K562 (cell line): ENCODE data around the gene CPED1. TPM values are rescaled to one million over a fixed set of nuclear protein-coding genes. Genes with fewer than 3 reads are reported as not detected.

ENCODE experiments used
- CC2D1A ChIP-seq: fragments of 450-650 bp; IDR thresholded peaks from 2 replicates; pipeline ENCODE4 v1.6.1; 2017; ENCODE audit warnings: mild to moderate bottlenecking
- CCAR2 ChIP-seq: fragments of 200-400 bp; formaldehyde crosslinking; IDR thresholded peaks from 2 replicates; pipeline ENCODE4 v1.6.1; 2017; ENCODE audit warnings: mild to moderate bottlenecking, low read depth, low read length
- CHAMP1 ChIP-seq: fragments of 450-650 bp; IDR thresholded peaks from 2 replicates; pipeline ENCODE4 v1.6.1; 2016; ENCODE audit warnings: mild to moderate bottlenecking
- CREM ChIP-seq: IDR thresholded peaks from 2 replicates; pipeline ENCODE4 v1.6.1; 2014; ENCODE audit warnings: antibody characterized with exemption, low read depth
- E2F4 ChIP-seq: sonication (generic); formaldehyde crosslinking; IDR thresholded peaks from 2 replicates; pipeline ENCODE4 v1.8.0; 2022; ENCODE audit warnings: mild to moderate bottlenecking, low read depth, missing genetic modification reagents
- HDAC3 ChIP-seq: fragments of 450-650 bp; IDR thresholded peaks from 2 replicates; pipeline ENCODE4 v1.6.1; 2018; ENCODE audit warnings: borderline replicate concordance, mild to moderate bottlenecking, moderate library complexity; ENCODE audit not compliant: partially characterized antibody
- JUNB ChIP-seq: fragments of 450-650 bp; formaldehyde crosslinking; conservative IDR thresholded peaks from 2 replicates; pipeline ENCODE4 v1.4.0; 2020; ENCODE audit warnings: mild to moderate bottlenecking
- RBM17 ChIP-seq: fragments of 200-400 bp; formaldehyde crosslinking; IDR thresholded peaks from 2 replicates; pipeline ENCODE4 v1.6.1; 2017; ENCODE audit warnings: low read depth, mild to moderate bottlenecking, low read length, borderline replicate concordance
- TAF1 ChIP-seq: IDR thresholded peaks from 2 replicates; pipeline ENCODE4 v1.6.1; 2011; ENCODE audit warnings: mild to moderate bottlenecking, low read length, moderate library complexity; ENCODE audit not compliant: insufficient read depth, control insufficient read depth, severe bottlenecking; ENCODE audit errors: extremely low read depth
- polyA plus RNA-seq, 8 experiments: library from polyadenylated mRNA; depleted of rRNA in 4 of 8; stranded (reverse) in 5 of 8; unstranded in 3 of 8; fragments of >200 nt; fragmentation: Nextera tagmentation in 2 of 8; fragmentation: Illumina TruSeq in 1 of 8; extraction: Ambion mirVana in 2 of 8; extraction: Trizol in 1 of 8; gene quantifications; 2 replicates each; pipeline versions ENCODE4 v1.2.1 to v1.2.3, GENCODE V29; 2011 to 2014; ENCODE audit warnings: inconsistent platforms in 1 of 8, missing spikeins in 1 of 8
- total RNA-seq, 7 experiments: library from RNA; depleted of rRNA in 6 of 7; stranded (reverse); fragments of >200 nt in 6 of 7; fragmentation: Illumina TruSeq in 2 of 7; extraction: Trizol in 2 of 7; gene quantifications; 2 replicates each; pipeline versions ENCODE4 v1.2.1 to v1.2.3, GENCODE V29; 2011 to 2021; ENCODE audit warnings: low replicate concordance in 1 of 7
- TF ChIP-seq, protein P1 (sequence below): fragments of 200-800 bp; sonication (Bioruptor generic); IDR thresholded peaks from 2 replicates; pipeline ENCODE4 v1.6.1; 2016; ENCODE audit warnings: missing genetic modification characterization, missing compliant biosample characterization
- TF ChIP-seq, protein P2 (sequence below): fragments of 450-650 bp; formaldehyde crosslinking; IDR thresholded peaks from 2 replicates; pipeline ENCODE4 v1.4.0; 2022; ENCODE audit warnings: missing genetic modification characterization

Gene CPED1
- total and polyA plus RNA-seq, 9 of the 15 experiments (the other 6 are each of a cell fraction or from before 2014, with no cell fraction given), result 195 to 393 (median 290) TPM

DNA sequence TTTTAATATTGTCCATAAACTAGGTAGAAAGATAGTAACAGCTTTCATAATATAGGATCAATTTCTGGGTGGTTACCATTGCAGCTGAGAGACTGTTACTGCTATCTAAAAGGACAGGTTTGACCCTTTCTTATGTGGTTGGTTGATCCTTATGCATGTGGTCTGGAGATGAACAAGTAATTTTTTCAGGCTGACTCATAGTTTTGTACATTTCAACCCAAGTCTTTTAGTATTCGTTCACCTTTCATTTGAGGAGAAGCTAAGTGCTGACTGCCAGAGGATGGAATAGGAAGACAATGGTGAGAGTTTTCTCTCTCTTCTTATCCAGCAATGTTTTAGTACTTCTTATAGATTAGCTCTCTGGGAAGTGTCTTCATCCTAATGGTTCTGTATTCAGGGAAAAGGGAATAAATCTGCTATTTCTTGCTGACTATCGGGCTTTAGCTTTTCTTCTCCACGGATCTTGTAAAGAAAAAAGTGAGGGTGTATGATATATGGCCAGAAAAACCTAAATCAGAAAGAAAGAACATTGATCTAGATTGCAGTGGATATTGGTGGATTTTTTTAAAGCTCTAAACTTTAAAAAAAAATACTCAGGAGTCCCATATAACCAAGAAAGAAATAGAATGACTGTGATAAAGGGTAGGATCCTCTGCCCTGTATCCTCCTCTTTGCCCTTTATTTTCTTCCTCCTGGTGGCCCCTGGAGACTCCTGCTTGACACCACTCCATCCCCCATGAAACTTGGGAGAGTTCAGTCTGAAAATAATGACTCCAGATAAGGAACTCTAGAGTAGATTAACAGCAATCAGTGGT is 88.0 kb downstream of the CPED1 start (continued):
- TF ChIP-seq, protein P1, sequence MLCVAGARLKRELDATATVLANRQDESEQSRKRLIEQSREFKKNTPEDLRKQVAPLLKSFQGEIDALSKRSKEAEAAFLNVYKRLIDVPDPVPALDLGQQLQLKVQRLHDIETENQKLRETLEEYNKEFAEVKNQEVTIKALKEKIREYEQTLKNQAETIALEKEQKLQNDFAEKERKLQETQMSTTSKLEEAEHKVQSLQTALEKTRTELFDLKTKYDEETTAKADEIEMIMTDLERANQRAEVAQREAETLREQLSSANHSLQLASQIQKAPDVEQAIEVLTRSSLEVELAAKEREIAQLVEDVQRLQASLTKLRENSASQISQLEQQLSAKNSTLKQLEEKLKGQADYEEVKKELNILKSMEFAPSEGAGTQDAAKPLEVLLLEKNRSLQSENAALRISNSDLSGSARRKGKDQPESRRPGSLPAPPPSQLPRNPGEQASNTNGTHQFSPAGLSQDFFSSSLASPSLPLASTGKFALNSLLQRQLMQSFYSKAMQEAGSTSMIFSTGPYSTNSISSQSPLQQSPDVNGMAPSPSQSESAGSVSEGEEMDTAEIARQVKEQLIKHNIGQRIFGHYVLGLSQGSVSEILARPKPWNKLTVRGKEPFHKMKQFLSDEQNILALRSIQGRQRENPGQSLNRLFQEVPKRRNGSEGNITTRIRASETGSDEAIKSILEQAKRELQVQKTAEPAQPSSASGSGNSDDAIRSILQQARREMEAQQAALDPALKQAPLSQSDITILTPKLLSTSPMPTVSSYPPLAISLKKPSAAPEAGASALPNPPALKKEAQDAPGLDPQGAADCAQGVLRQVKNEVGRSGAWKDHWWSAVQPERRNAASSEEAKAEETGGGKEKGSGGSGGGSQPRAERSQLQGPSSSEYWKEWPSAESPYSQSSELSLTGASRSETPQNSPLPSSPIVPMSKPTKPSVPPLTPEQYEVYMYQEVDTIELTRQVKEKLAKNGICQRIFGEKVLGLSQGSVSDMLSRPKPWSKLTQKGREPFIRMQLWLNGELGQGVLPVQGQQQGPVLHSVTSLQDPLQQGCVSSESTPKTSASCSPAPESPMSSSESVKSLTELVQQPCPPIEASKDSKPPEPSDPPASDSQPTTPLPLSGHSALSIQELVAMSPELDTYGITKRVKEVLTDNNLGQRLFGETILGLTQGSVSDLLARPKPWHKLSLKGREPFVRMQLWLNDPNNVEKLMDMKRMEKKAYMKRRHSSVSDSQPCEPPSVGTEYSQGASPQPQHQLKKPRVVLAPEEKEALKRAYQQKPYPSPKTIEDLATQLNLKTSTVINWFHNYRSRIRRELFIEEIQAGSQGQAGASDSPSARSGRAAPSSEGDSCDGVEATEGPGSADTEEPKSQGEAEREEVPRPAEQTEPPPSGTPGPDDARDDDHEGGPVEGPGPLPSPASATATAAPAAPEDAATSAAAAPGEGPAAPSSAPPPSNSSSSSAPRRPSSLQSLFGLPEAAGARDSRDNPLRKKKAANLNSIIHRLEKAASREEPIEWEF, result peak; percentile 61; the same call in 1 of the 2 replicates
- no peak for TF ChIP-seq CCAR2
- TF ChIP-seq CHAMP1, result peak; percentile 84
- TF ChIP-seq E2F4 (CRISPR knock-in tag), result no peak
- TF ChIP-seq HDAC3, result peak; percentile 88
- peak; percentile 83 for TF ChIP-seq CREM
- TF ChIP-seq TAF1, result peak; percentile 73
- TF ChIP-seq RBM17, result no peak
- TF ChIP-seq, protein P2, sequence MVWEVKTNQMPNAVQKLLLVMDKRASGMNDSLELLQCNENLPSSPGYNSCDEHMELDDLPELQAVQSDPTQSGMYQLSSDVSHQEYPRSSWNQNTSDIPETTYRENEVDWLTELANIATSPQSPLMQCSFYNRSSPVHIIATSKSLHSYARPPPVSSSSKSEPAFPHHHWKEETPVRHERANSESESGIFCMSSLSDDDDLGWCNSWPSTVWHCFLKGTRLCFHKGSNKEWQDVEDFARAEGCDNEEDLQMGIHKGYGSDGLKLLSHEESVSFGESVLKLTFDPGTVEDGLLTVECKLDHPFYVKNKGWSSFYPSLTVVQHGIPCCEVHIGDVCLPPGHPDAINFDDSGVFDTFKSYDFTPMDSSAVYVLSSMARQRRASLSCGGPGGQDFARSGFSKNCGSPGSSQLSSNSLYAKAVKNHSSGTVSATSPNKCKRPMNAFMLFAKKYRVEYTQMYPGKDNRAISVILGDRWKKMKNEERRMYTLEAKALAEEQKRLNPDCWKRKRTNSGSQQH, result no peak
- TF ChIP-seq CC2D1A, result peak; percentile 80; the same call in 1 of the 2 replicates
- peak; percentile 55; the same call in 1 of the 2 replicates for TF ChIP-seq JUNB
